Measurements from ENCODE around the gene ZSCAN12. TPM values are rescaled to one million over a fixed set of nuclear protein-coding genes. Genes with fewer than 3 reads are reported as not detected.

Gene ZSCAN12
- total RNA-seq, 1 experiment from 2014 or later = 6.3 TPM

Other genes with a start within 250 kb of the ZSCAN12 start
- 18.1 and 26.9 TPM in 2 replicates for gene ZSCAN9, start 174.5 kb downstream of the ZSCAN12 start, total RNA-seq (2014; rRNA removed; shearing (Covaris generic))
- 3.7 and 11.5 TPM in 2 replicates for gene ZKSCAN4, start 147.5 kb downstream of the ZSCAN12 start, total RNA-seq (2014; rRNA removed; shearing (Covaris generic))
- gene NKAPL, start 140.4 kb downstream of the ZSCAN12 start, total RNA-seq (2014; rRNA removed; shearing (Covaris generic)) = not detected in 2 replicates
- 18.0 and 30.6 TPM in 2 replicates for gene ZSCAN26, start 132.6 kb downstream of the ZSCAN12 start, total RNA-seq (2014; rRNA removed; shearing (Covaris generic))
- 10.5 and 11.9 TPM in 2 replicates for gene PGBD1, start 118.2 kb downstream of the ZSCAN12 start, total RNA-seq (2014; rRNA removed; shearing (Covaris generic))
- gene ZSCAN31, start 63.6 kb downstream of the ZSCAN12 start, total RNA-seq (2014; rRNA removed; shearing (Covaris generic)) = 19.7 and 20.4 TPM in 2 replicates
- gene ZKSCAN3, start 49.8 kb downstream of the ZSCAN12 start, total RNA-seq (2014; rRNA removed; shearing (Covaris generic)) = 4.6 and 8.1 TPM in 2 replicates
- 8.2 and 16.2 TPM in 2 replicates for gene ZSCAN23, start 43.7 kb upstream of the ZSCAN12 start, total RNA-seq (2014; rRNA removed; shearing (Covaris generic))
- gene GPX6, start 116.0 kb upstream of the ZSCAN12 start, total RNA-seq (2014; rRNA removed; shearing (Covaris generic)) = not detected in 2 replicates
- gene GPX5, start 126.1 kb upstream of the ZSCAN12 start, total RNA-seq (2014; rRNA removed; shearing (Covaris generic)) = not detected in 2 replicates